K562 (cell line): ENCODE data around the gene CFAP70. TPM values are rescaled to one million over a fixed set of nuclear protein-coding genes. Genes with fewer than 3 reads are reported as not detected.
A peak's percentile ranks its signal among the peaks of the same experiment; 100 is the strongest.

Source experiments
- AFF4 ChIP-seq: sonication (generic); formaldehyde crosslinking; IDR thresholded peaks from 2 replicates; pipeline ENCODE4 v1.8.0; 2023; ENCODE audit warnings: mild to moderate bottlenecking, missing genetic modification reagents
- ATF3 ChIP-seq, 2 experiments: fragments of 450-650 bp in 1 of 2; sonication (generic) in 1 of 2; formaldehyde crosslinking in 1 of 2; IDR thresholded peaks in 1 of 2; conservative IDR thresholded peaks in 1 of 2; 2 replicates each; pipeline versions ENCODE4 v1.6.1 to v1.8.1; 2016 to 2023; ENCODE audit warnings: mild to moderate bottlenecking in 2 of 2, moderate library complexity in 2 of 2, inconsistent platforms in 1 of 2, missing genetic modification reagents in 1 of 2
- CBX2 ChIP-seq: fragments of 200-600 bp; sonication (generic); IDR thresholded peaks from one replicate; pipeline ENCODE4 v1.6.1; 2012; ENCODE audit warnings: mild to moderate bottlenecking, low read length, inconsistent platforms; ENCODE audit not compliant: insufficient read depth, poor library complexity, severe bottlenecking
- CHCHD3 ChIP-seq: fragments of 250-450 bp; sonication (Bioruptor Pico); IDR thresholded peaks from 2 replicates; pipeline ENCODE4 v2.1.2; 2022; ENCODE audit warnings: mild to moderate bottlenecking
- KDM5B ChIP-seq: fragments of 200-600 bp; sonication (generic); IDR thresholded peaks from 2 replicates; pipeline ENCODE4 v1.6.1; 2012; ENCODE audit warnings: low read depth, mild to moderate bottlenecking, moderate library complexity, low read length, control low read depth, inconsistent platforms; ENCODE audit not compliant: insufficient replicate concordance
- MLLT1 ChIP-seq, 2 experiments: fragments of 450-650 bp; IDR thresholded peaks; 2 replicates each; pipeline ENCODE4 v1.6.1; 2016
- POLR2B ChIP-seq: fragments of 450-650 bp; IDR thresholded peaks from 2 replicates; pipeline ENCODE4 v1.6.1; 2018; ENCODE audit warnings: low read depth; ENCODE audit not compliant: partially characterized antibody
- PRDM10 ChIP-seq: fragments of 450-650 bp; IDR thresholded peaks from 2 replicates; pipeline ENCODE4 v1.6.1; 2018; ENCODE audit not compliant: partially characterized antibody
- TRIM28 ChIP-seq: fragments of 450-650 bp; IDR thresholded peaks from 2 replicates; pipeline ENCODE4 v1.6.1; 2017
- XRCC5 ChIP-seq: fragments of 200-400 bp; formaldehyde crosslinking; IDR thresholded peaks from 2 replicates; pipeline ENCODE4 v1.6.1; 2017; ENCODE audit warnings: low read depth, mild to moderate bottlenecking, low read length
- ZBTB43 ChIP-seq: sonication (generic); formaldehyde crosslinking; IDR thresholded peaks from 2 replicates; pipeline ENCODE4 v1.8.0; 2023; ENCODE audit warnings: mild to moderate bottlenecking, missing genetic modification reagents
- ZBTB8A ChIP-seq: fragments of 450-650 bp; IDR thresholded peaks from 2 replicates; pipeline ENCODE4 v1.6.1; 2018; ENCODE audit warnings: mild to moderate bottlenecking, moderate library complexity; ENCODE audit not compliant: partially characterized antibody
- ZNF143 ChIP-seq: sonication (generic); formaldehyde crosslinking; IDR thresholded peaks from 2 replicates; pipeline ENCODE4 v1.9.0; 2022; ENCODE audit warnings: mild to moderate bottlenecking, missing genetic modification reagents
- polyA plus RNA-seq, 8 experiments: library from polyadenylated mRNA; depleted of rRNA in 4 of 8; stranded (reverse) in 5 of 8; unstranded in 3 of 8; fragments of >200 nt; fragmentation: Nextera tagmentation in 2 of 8; fragmentation: Illumina TruSeq in 1 of 8; extraction: Ambion mirVana in 2 of 8; extraction: Trizol in 1 of 8; gene quantifications; 2 replicates each; pipeline versions ENCODE4 v1.2.1 to v1.2.3, GENCODE V29; 2011 to 2014; ENCODE audit warnings: inconsistent platforms in 1 of 8, missing spikeins in 1 of 8
- total RNA-seq, 7 experiments: library from RNA; depleted of rRNA in 6 of 7; stranded (reverse); fragments of >200 nt in 6 of 7; fragmentation: Illumina TruSeq in 2 of 7; extraction: Trizol in 2 of 7; gene quantifications; 2 replicates each; pipeline versions ENCODE4 v1.2.1 to v1.2.3, GENCODE V29; 2011 to 2021; ENCODE audit warnings: low replicate concordance in 1 of 7

The CFAP70 gene
- total and polyA plus RNA-seq, 9 of the 15 experiments (the other 6 are each of a cell fraction or from before 2014, with no cell fraction given) = 0.27 to 1.6 (median 0.86) TPM

- TF ChIP-seq PRDM10 (peak; percentile 83), ATF3 (IDR thresholded peaks at IDR 0.05) (0 out of 2 replicates have a peak, but pooled peaks have one; percentile 14), ATF3 (CRISPR knock-in tag; conservative IDR thresholded peaks at IDR 0.05) (0 out of 2 replicates have a peak, but pooled peaks have one; percentile 25), ZNF143 (CRISPR knock-in tag) (peak; percentile 49; the same call in 1 of the 2 replicates), ZBTB43 (CRISPR knock-in tag) (peak; percentile 27; the same call in 1 of the 2 replicates), TRIM28 (no peak), AFF4 (CRISPR knock-in tag) (peak; percentile 99), XRCC5 (peak; percentile 17; the same call in 1 of the 2 replicates), MLLT1 (IDR thresholded peaks at IDR 0.05) (peak; percentile 79 to 88; a peak in 2 of 4 replicates), KDM5B (peak; percentile 98), CHCHD3 (CRISPR knock-in tag) (no peak), ZBTB8A (no peak), POLR2B (peak; percentile 96), CBX2 (no peak)
These were observed 111.8 kb downstream of the CFAP70 start, which contains the start of gene DNAJC9 (continued) for GRCh38 chr10:73246646-73247508.
